T-helper 1 cell treated with Interleukin-12 subunit alpha and Interleukin-12 subunit beta and Interleukin-4 antibody, amounts not matched to agents 30 μg/mL and 1 μg/mL, for 36 hours (primary cell): ENCODE measurements around the gene IER3IP1.

Experiments
- H3K27ac Mint-ChIP-seq: one replicate; pipeline ENCODE4 v1.8.0; 2021; ENCODE audit warnings: mild to moderate bottlenecking, mixed read lengths
- H3K27me3 Mint-ChIP-seq: one replicate; pipeline ENCODE4 v1.8.0; 2021; ENCODE audit warnings: low read depth, mixed read lengths
- H3K36me3 Mint-ChIP-seq: one replicate; pipeline ENCODE4 v1.8.0; 2021; ENCODE audit warnings: low read depth, mixed read lengths
- H3K4me1 Mint-ChIP-seq: one replicate; pipeline ENCODE4 v1.8.0; 2021; ENCODE audit warnings: low read depth, mixed read lengths
- H3K4me3 Mint-ChIP-seq: one replicate; pipeline ENCODE4 v1.8.0; 2021; ENCODE audit warnings: mild to moderate bottlenecking, moderate library complexity, mixed read lengths
- H3K9me3 Mint-ChIP-seq: one replicate; pipeline ENCODE4 v1.8.0; 2021; ENCODE audit warnings: mixed read lengths

Gene IER3IP1

GRCh38 chr18:47143899-47144485 lies 32.2 kb downstream of the IER3IP1 start:
- H3K36me3 Mint-ChIP-seq = peaks cover 12% of the 10 kb centered on the region
- H3K9me3 Mint-ChIP-seq = no peaks in the 10 kb centered on the region
- H3K27ac Mint-ChIP-seq = no peak overlapping the region
- H3K4me1 Mint-ChIP-seq = peaks cover 9% of the 10 kb centered on the region
- H3K4me3 Mint-ChIP-seq = no peak overlapping the region
- no peaks in the 10 kb centered on the region for H3K27me3 Mint-ChIP-seq

GRCh38 chr18:47143153-47143552 lies 33.0 kb downstream of the IER3IP1 start:
- H3K4me3 Mint-ChIP-seq = no peak overlapping the region
- peaks cover 14% of the 10 kb centered on the region for H3K36me3 Mint-ChIP-seq
- H3K4me1 Mint-ChIP-seq = peaks cover 2% of the 10 kb centered on the region
- no peak overlapping the region for H3K27ac Mint-ChIP-seq
- H3K27me3 Mint-ChIP-seq = no peaks in the 10 kb centered on the region
- H3K9me3 Mint-ChIP-seq = no peaks in the 10 kb centered on the region

GRCh38 chr18:47141289-47141688 lies 34.9 kb downstream of the IER3IP1 start:
- Mint-ChIP-seq H3K36me3 (peaks cover 19% of the 10 kb centered on the region), H3K27me3 (no peaks in the 10 kb centered on the region), H3K4me1 (peaks cover 2% of the 10 kb centered on the region), H3K4me3 (no peak overlapping the region), H3K27ac (no peak overlapping the region), H3K9me3 (no peaks in the 10 kb centered on the region)

GRCh38 chr18:47121146-47121545 lies 55.0 kb downstream of the IER3IP1 start:
- Mint-ChIP-seq H3K36me3 (peaks cover 37% of the 10 kb centered on the region), H3K4me1 (peaks cover 11% of the 10 kb centered on the region), H3K9me3 (no peaks in the 10 kb centered on the region), H3K4me3 (no peak overlapping the region), H3K27me3 (no peaks in the 10 kb centered on the region), H3K27ac (no peak overlapping the region)

- no peak overlapping the region for H3K4me3 Mint-ChIP-seq
- no peaks in the 10 kb centered on the region for H3K9me3 Mint-ChIP-seq
- peaks cover 37% of the 10 kb centered on the region for H3K36me3 Mint-ChIP-seq
- peaks cover 11% of the 10 kb centered on the region for H3K4me1 Mint-ChIP-seq
- H3K27me3 Mint-ChIP-seq = no peaks in the 10 kb centered on the region
- H3K27ac Mint-ChIP-seq = no peak overlapping the region
Observed at GRCh38 chr18:47120428-47120827, 55.7 kb downstream of the IER3IP1 start.

GRCh38 chr18:47118981-47119380 lies 57.2 kb downstream of the IER3IP1 start:
- Mint-ChIP-seq H3K9me3 (no peaks in the 10 kb centered on the region), H3K36me3 (peaks cover 39% of the 10 kb centered on the region), H3K27me3 (no peaks in the 10 kb centered on the region), H3K4me3 (no peak overlapping the region), H3K27ac (no peak overlapping the region), H3K4me1 (peaks cover 11% of the 10 kb centered on the region)

- Mint-ChIP-seq H3K9me3 (no peaks in the 10 kb centered on the region), H3K27me3 (no peaks in the 10 kb centered on the region), H3K4me1 (peaks cover 2% of the 10 kb centered on the region), H3K36me3 (peaks cover 33% of the 10 kb centered on the region), H3K27ac (no peak overlapping the region), H3K4me3 (no peak overlapping the region)
Observed at GRCh38 chr18:47115205-47115604, 61.0 kb downstream of the IER3IP1 start.

- no peaks in the 10 kb centered on the region for H3K27me3 Mint-ChIP-seq
- H3K9me3 Mint-ChIP-seq = no peaks in the 10 kb centered on the region
- H3K27ac Mint-ChIP-seq = no peak overlapping the region
- no peaks in the 10 kb centered on the region for H3K4me1 Mint-ChIP-seq
- no peak overlapping the region for H3K4me3 Mint-ChIP-seq
- peaks cover 26% of the 10 kb centered on the region for H3K36me3 Mint-ChIP-seq
Observed at GRCh38 chr18:47113796-47114540, 62.2 kb downstream of the IER3IP1 start.

- Mint-ChIP-seq H3K4me3 (no peak overlapping the region), H3K4me1 (no peaks in the 10 kb centered on the region), H3K36me3 (peaks cover 26% of the 10 kb centered on the region), H3K27me3 (no peaks in the 10 kb centered on the region), H3K27ac (no peak overlapping the region), H3K9me3 (no peaks in the 10 kb centered on the region)
Observed at GRCh38 chr18:47110492-47111274, 65.5 kb downstream of the IER3IP1 start.

- peaks cover 23% of the 10 kb centered on the region for H3K36me3 Mint-ChIP-seq
Observed at GRCh38 chr18:47109720-47110119, 66.4 kb downstream of the IER3IP1 start.

GRCh38 chr18:47108998-47109405 lies 67.2 kb downstream of the IER3IP1 start:
- Mint-ChIP-seq H3K4me1 (no peaks in the 10 kb centered on the region), H3K4me3 (no peak overlapping the region), H3K27me3 (no peaks in the 10 kb centered on the region), H3K9me3 (no peaks in the 10 kb centered on the region), H3K36me3 (peaks cover 20% of the 10 kb centered on the region), H3K27ac (no peak overlapping the region)

More at GRCh38 chr18:47109720-47110119, 66.4 kb downstream of the IER3IP1 start:
- H3K27ac Mint-ChIP-seq = no peak overlapping the region
- no peaks in the 10 kb centered on the region for H3K27me3 Mint-ChIP-seq
- no peak overlapping the region for H3K4me3 Mint-ChIP-seq
- no peaks in the 10 kb centered on the region for H3K4me1 Mint-ChIP-seq
- no peaks in the 10 kb centered on the region for H3K9me3 Mint-ChIP-seq

GRCh38 chr18:47108373-47108772 lies 67.8 kb downstream of the IER3IP1 start:
- Mint-ChIP-seq H3K9me3 (no peaks in the 10 kb centered on the region), H3K36me3 (peaks cover 14% of the 10 kb centered on the region), H3K27me3 (no peaks in the 10 kb centered on the region), H3K4me1 (no peaks in the 10 kb centered on the region), H3K27ac (no peak overlapping the region), H3K4me3 (no peak overlapping the region)
